Tibial artery (tissue), 4 donors: ENCODE measurements around the gene ZBTB7C.

ENCODE experiments used
- DNase-seq, 2 donors: peaks; one replicate each; pipeline ENCODE4 v3.0.0-alpha.2; 2019
- H3K27ac ChIP-seq, 2 donors: fragments of 200-600 bp; sonication (generic) in 1 of 2; 1 replicate in 1 of 2; 2 replicates in 1 of 2; pipeline ENCODE4 v1.5.1; 2018 to 2019; ENCODE audit warnings: mild to moderate bottlenecking in 1 of 2
- H3K27me3 ChIP-seq, 2 donors: fragments of 200-600 bp; sonication (generic) in 1 of 2; one replicate each; pipeline versions ENCODE4 v1.5.1 to v1.6.0; 2016 to 2019
- H3K36me3 ChIP-seq, 3 donors: fragments of 200-600 bp; sonication (generic) in 2 of 3; one replicate each; pipeline ENCODE4 v1.5.1; 2016 to 2019; ENCODE audit warnings: mild to moderate bottlenecking in 2 of 3
- H3K4me1 ChIP-seq, 4 donors: fragments of 200-600 bp; sonication (generic) in 2 of 4; 1 replicate in 3 of 4; 2 replicates in 1 of 4; pipeline ENCODE4 v1.5.1; 2016 to 2019
- H3K4me3 ChIP-seq, 2 donors: fragments of 200-600 bp; sonication (generic) in 1 of 2; 1 replicate in 1 of 2; 2 replicates in 1 of 2; pipeline ENCODE4 v1.5.1; 2018 to 2019; ENCODE audit warnings: mild to moderate bottlenecking in 2 of 2
- H3K9me3 ChIP-seq, 3 donors: fragments of 200-600 bp; sonication (generic) in 1 of 3; one replicate each; pipeline ENCODE4 v1.5.1; 2016 to 2019
- CTCF ChIP-seq, 2 experiments: fragments of 200-600 bp in 1 of 2; fragments of 450-650 bp in 1 of 2; IDR thresholded peaks; one replicate each; pipeline ENCODE4 v1.5.1; 2017 to 2019; ENCODE audit warnings: antibody characterized with exemption in 2 of 2, mild to moderate bottlenecking in 1 of 2, moderate library complexity in 1 of 2
- intact Hi-C: fragments of 100-400 bp; cut with DNase I; formaldehyde crosslinking; loops from one replicate; pipeline ENCODE4 v1.15.0; 2023; ENCODE audit warnings: low total_unique reads

Gene ZBTB7C

GRCh38 chr18:48340560-48340959 lies 68.6 kb downstream of the ZBTB7C start:
- TF ChIP-seq CTCF (IDR thresholded peaks at IDR 0.05) = peak in 1 of 2 experiments; percentile 10
- H3K4me3 ChIP-seq = no peak overlapping the region
- no peaks in the 10 kb centered on the region for H3K9me3 ChIP-seq
- H3K27me3 ChIP-seq = no peaks in the 10 kb centered on the region
- intact Hi-C loops = no loop called here
- no peaks in the 10 kb centered on the region for H3K36me3 ChIP-seq
- H3K27ac ChIP-seq = peak overlapping the region; percentile 78 to 80
- DNase-seq = no peak
- H3K4me1 ChIP-seq = peaks cover 0 to 84% (median 67%) of the 10 kb centered on the region in 4 donors

- intact Hi-C loops = loop anchor here (10.0 kb wide), 2 partner anchors 105 to 305 kb away; no protein-coding TSS in a partner anchor
These were observed 69.5 kb downstream of the ZBTB7C start for GRCh38 chr18:48339692-48340091.

GRCh38 chr18:48338915-48339314 lies 70.3 kb downstream of the ZBTB7C start:
- intact Hi-C loops = loop anchor here (10.0 kb wide), 2 partner anchors 106 to 304 kb away; no protein-coding TSS in a partner anchor
- peak overlapping the region in 1 of 2 donors; percentile 78 for H3K27ac ChIP-seq
- no peaks in the 10 kb centered on the region for H3K27me3 ChIP-seq
- TF ChIP-seq CTCF (IDR thresholded peaks at IDR 0.05) = no peak
- peaks cover 0 to 78% (median 64%) of the 10 kb centered on the region in 4 donors for H3K4me1 ChIP-seq
- H3K9me3 ChIP-seq = no peaks in the 10 kb centered on the region
- H3K36me3 ChIP-seq = no peaks in the 10 kb centered on the region
- DNase-seq = no peak
- no peak overlapping the region for H3K4me3 ChIP-seq

More at GRCh38 chr18:48339692-48340091, 69.5 kb downstream of the ZBTB7C start:
- H3K36me3 ChIP-seq = no peaks in the 10 kb centered on the region
- peak overlapping the region; percentile 78 to 80 for H3K27ac ChIP-seq
- DNase-seq = no peak
- no peaks in the 10 kb centered on the region for H3K9me3 ChIP-seq
- H3K27me3 ChIP-seq = no peaks in the 10 kb centered on the region
- peaks cover 0 to 82% (median 66%) of the 10 kb centered on the region in 4 donors for H3K4me1 ChIP-seq
- no peak for TF ChIP-seq CTCF (IDR thresholded peaks at IDR 0.05)
- no peak overlapping the region for H3K4me3 ChIP-seq

- peak overlapping the region; percentile 59 to 78 for H3K27ac ChIP-seq
These were observed 72.1 kb downstream of the ZBTB7C start for GRCh38 chr18:48337053-48337452.

GRCh38 chr18:48336332-48336731 lies 72.9 kb downstream of the ZBTB7C start:
- peak; percentile 29 to 37 for TF ChIP-seq CTCF (IDR thresholded peaks at IDR 0.05)
- Histone ChIP-seq H3K4me3 (no peak overlapping the region), H3K9me3 (no peaks in the 10 kb centered on the region), H3K27me3 (no peaks in the 10 kb centered on the region), H3K36me3 (no peaks in the 10 kb centered on the region), H3K4me1 (peaks cover 0 to 56% (median 43%) of the 10 kb centered on the region in 4 donors), H3K27ac (peak overlapping the region; percentile 59 to 78)
- intact Hi-C loops = loop anchor here (10.0 kb wide), 2 partner anchors 108 to 302 kb away; no protein-coding TSS in a partner anchor
- no peak for DNase-seq

More at GRCh38 chr18:48337053-48337452, 72.1 kb downstream of the ZBTB7C start:
- Histone ChIP-seq H3K4me3 (no peak overlapping the region), H3K36me3 (no peaks in the 10 kb centered on the region), H3K4me1 (peaks cover 0 to 63% (median 48%) of the 10 kb centered on the region in 4 donors), H3K27me3 (no peaks in the 10 kb centered on the region), H3K9me3 (no peaks in the 10 kb centered on the region)
- intact Hi-C loops = loop anchor here (10.0 kb wide), 2 partner anchors 108 to 302 kb away; no protein-coding TSS in a partner anchor
- no peak for TF ChIP-seq CTCF (IDR thresholded peaks at IDR 0.05)
- peak in 1 of 2 donors; percentile 78 for DNase-seq
